Astrocyte of the cerebellum (primary cell): Measurements from ENCODE around the gene C1orf87.

Experiments used
- DNase-seq: peaks from one replicate; pipeline ENCODE4 v3.0.0-alpha.2; 2011; ENCODE audit warnings: low read depth
- H3K4me3 ChIP-seq: 2 replicates; pipeline ENCODE4 v1.5.1; 2011; ENCODE audit warnings: mild to moderate bottlenecking, low read depth, low read length, moderate library complexity
- in situ Hi-C: cut with HindIII; loops from 2 replicates; pipeline ENCODE4 v1.10.0; 2017; ENCODE audit warnings: low sequenced_read_pairs
- TF ChIP-seq, protein P1 (sequence below): IDR thresholded peaks from 2 replicates; pipeline ENCODE4 v1.5.1; 2012; ENCODE audit warnings: low read length, low read depth, moderate library complexity, mild to moderate bottlenecking; ENCODE audit errors: missing control alignments

The C1orf87 gene, protein sequence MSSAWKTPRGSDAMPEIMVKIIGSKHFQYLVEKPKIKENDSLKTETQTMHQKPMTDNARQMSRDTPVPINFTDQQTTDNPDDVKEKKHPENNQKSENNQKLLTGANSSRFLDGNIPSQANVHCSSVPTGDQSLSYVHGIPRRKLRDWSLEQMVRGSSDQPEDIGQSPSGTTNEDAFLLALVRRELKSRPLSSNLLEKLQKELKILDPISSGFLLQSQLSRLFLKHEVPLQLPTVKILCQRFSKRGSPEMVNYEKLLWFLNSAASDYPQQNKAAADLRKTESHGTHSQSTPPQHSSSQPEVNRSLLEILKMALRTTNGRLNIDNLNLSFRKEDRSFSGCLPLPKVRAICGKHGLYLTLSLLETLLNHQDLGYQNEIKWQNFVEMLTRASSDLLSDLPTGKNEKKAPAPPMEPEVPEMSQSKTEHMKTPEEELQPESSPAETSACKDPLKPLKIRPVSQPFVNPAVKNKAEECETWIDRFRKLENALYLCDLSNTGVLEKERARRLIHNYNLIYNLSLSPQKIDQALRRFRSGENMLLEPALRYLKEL

DNA sequence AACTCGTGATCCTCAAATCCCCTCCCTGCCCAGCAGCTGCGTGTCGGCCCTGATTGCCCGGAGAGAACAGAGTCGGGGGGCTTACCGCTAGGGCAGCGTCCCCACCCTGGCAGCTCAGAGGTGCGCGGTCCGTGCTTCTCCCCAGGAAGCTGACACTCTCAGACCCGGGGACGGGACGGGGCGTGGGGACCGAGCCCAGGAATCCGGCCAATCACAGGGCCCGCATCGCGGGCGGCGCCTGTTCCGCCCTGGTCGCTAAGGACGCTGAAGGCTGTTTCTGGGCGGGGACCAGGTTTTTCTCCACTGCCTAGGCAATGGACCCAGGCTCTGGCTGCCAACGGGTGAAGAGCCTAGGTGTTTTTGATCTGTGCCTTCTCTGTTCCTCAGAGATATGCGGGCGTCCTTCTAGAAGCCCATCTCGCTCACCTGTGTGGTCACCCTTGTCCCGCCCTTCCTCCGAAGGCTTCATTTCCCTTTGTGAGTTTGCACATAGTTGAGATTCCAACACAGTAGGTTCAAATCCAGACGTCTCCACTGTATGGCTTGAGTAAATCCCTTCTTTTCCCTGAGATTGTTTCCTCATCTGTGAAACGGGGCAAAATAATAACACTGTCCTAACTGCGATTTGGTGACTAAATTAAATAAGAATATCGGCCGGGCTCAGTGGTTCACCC lies at the start of gene C1orf87:
TSS of gene C1orf87 (minus strand) at position 166 of the 674 bp plus-strand sequence. CDS start 1,127 bp downstream, outside the sequence.
- in situ Hi-C loops: no loop called here
- TF ChIP-seq, protein P1, sequence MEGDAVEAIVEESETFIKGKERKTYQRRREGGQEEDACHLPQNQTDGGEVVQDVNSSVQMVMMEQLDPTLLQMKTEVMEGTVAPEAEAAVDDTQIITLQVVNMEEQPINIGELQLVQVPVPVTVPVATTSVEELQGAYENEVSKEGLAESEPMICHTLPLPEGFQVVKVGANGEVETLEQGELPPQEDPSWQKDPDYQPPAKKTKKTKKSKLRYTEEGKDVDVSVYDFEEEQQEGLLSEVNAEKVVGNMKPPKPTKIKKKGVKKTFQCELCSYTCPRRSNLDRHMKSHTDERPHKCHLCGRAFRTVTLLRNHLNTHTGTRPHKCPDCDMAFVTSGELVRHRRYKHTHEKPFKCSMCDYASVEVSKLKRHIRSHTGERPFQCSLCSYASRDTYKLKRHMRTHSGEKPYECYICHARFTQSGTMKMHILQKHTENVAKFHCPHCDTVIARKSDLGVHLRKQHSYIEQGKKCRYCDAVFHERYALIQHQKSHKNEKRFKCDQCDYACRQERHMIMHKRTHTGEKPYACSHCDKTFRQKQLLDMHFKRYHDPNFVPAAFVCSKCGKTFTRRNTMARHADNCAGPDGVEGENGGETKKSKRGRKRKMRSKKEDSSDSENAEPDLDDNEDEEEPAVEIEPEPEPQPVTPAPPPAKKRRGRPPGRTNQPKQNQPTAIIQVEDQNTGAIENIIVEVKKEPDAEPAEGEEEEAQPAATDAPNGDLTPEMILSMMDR: no peak
- DNase-seq: no peak
- peak within 1 kb of the TSS; percentile 4 for H3K4me3 ChIP-seq

DNA sequence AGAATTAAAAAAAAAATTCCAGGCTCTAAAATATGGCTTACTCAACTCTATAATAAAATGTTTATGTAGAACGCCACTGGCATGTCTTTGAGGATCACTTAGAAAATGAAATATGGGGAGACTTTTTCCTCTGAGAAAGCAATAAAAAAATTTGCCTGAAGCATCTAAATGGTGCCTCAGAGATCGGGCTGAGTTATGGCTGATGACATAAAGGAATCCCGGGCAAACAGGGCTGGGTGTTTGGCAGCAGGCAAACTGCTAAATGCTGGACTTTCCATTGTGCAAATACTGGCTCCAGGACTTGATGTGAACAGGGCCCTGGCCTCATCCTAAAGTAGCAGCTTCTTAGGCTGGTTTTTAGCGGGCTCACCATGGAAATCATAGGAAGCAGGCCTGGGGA lies 44.5 kb upstream of the C1orf87 start:
- H3K4me3 ChIP-seq: no peak overlapping the region
- in situ Hi-C loops: no loop called here
- TF ChIP-seq, protein P1: no peak
- DNase-seq: no peak

DNA sequence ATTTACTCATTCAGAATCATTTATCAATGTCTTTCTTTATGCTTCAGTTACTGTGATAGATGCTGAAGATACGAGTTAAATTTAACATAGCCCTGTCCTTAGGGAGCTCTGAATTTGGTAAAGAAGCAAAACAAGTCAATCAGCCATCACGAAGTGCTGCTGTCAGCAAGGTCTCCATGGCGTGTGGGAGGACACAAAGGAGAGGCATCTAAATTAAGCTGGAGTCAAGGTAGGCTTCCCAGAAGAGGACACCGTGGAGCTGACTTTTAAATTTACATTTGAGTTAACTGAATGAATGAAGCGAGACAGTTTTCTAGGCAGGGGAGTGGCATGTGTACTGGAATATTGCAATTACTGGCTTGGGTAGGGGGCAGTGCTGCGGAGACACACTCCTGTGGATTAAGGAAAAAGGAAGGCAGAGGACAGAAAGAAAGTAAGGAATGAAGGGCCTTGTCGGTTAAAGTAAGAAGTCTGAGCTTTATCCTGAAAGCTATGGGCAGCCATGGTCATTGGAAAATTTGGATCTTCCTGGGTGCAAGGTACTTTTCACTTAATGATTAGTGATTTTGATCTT lies 41.3 kb upstream of the C1orf87 start:
- DNase-seq: no peak
- no peak overlapping the region for H3K4me3 ChIP-seq
- in situ Hi-C loops: no loop called here
- TF ChIP-seq, protein P1: no peak

DNA sequence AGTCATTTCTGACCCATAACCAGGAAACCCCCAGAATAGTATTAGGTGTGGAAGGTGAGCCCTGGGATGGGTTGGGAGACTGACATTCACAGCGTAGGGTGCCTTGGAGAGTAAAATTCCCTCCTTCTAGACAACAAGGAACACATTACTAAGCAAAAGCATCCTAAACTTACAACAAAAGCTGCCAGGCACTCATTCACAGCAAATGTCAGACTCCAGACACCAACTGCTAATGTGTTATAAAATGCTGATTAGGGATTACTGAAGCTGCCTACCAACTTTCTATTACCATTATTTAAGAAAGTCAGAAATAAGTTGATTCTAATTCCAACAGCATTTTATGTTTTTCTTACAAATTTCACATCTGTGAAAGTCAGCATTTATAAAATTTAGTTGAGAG lies 40.0 kb upstream of the C1orf87 start:
- H3K4me3 ChIP-seq: no peak overlapping the region
- in situ Hi-C loops: no loop called here
- TF ChIP-seq, protein P1: no peak
- DNase-seq: no peak

DNA sequence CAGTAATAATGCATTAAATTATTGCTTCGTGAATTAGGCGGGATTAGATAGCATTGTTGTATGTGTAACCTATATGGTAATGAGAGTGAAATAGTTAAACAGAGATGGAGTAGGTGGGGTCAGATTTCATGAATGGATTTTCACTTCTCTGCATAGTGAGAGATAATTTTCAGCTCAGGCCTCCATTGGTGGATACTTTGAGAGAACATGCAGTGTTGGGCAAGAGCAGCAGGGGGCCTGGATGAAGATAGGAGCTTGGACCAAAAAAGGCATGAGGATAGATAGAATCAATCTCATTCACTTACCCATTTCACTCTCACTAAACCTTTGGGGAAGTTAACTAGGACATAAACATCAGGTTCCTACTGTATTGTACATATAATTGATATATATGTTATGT lies 39.5 kb upstream of the C1orf87 start:
- no peak overlapping the region for H3K4me3 ChIP-seq
- in situ Hi-C loops: no loop called here
- TF ChIP-seq, protein P1: no peak
- no peak for DNase-seq

DNA sequence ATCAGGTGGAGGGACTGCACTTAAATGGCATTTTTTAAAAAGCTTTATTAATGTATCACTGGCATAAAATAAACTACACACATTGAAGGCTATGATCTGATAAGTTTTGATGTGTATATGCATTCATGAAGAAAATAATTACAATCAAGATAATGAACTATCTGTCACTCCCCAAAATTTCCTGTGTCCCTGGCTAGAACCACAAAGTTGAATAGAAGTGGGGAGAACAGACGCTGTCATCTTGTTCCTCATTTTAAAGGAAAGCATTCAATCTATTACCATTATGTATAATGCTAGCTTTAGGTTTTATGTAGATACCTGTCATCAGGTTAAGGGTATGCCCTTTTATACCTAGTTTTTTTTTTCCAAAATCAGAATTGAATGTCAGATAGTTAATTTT lies 38.1 kb upstream of the C1orf87 start:
- DNase-seq: no peak
- in situ Hi-C loops: no loop called here
- TF ChIP-seq, protein P1: no peak
- H3K4me3 ChIP-seq: no peak overlapping the region
